NCI-H1436 treated with DMSO at 0.1 percent for 48 hours (cell line): ENCODE data around the gene FHOD3.
"Not testable (repeated sequence)": the region's sequence is repeated elsewhere in the genome, so short reads cannot be mapped to it uniquely, and the experiment has no call there.

ENCODE experiments used
- DNase-seq: peaks from one replicate; lab custom pipeline; 2025; lab: John Stamatoyannopoulos, UW

FHOD3 gene

GRCh38 chr18:36711014-36711725 lies 413.7 kb downstream of the FHOD3 start:
- DNase-seq, result no peak

- no peak for DNase-seq
These were observed 414.4 kb downstream of the FHOD3 start for GRCh38 chr18:36711813-36712444.

- DNase-seq, result no peak
These were observed 417.0 kb downstream of the FHOD3 start for GRCh38 chr18:36714476-36714875.

GRCh38 chr18:36717422-36718110 lies 420.1 kb downstream of the FHOD3 start:
- no peak for DNase-seq

GRCh38 chr18:36718705-36719328 lies 421.3 kb downstream of the FHOD3 start:
- no peak for DNase-seq

- DNase-seq, result no peak
These were observed 422.1 kb downstream of the FHOD3 start for GRCh38 chr18:36719630-36720029.

GRCh38 chr18:36721351-36721750 lies 423.8 kb downstream of the FHOD3 start:
- DNase-seq, result not testable (repeated sequence)

- DNase-seq, result no peak
These were observed 426.7 kb downstream of the FHOD3 start for GRCh38 chr18:36724169-36724568.

- DNase-seq, result no peak
These were observed 427.1 kb downstream of the FHOD3 start for GRCh38 chr18:36724591-36725001.

- no peak for DNase-seq
These were observed 430.8 kb downstream of the FHOD3 start for GRCh38 chr18:36728345-36728744.

GRCh38 chr18:36729197-36729596 lies 431.7 kb downstream of the FHOD3 start:
- no peak for DNase-seq

GRCh38 chr18:36732264-36732663 lies 434.8 kb downstream of the FHOD3 start:
- DNase-seq, result no peak

GRCh38 chr18:36733150-36733549 lies 435.6 kb downstream of the FHOD3 start:
- no peak for DNase-seq

GRCh38 chr18:36734596-36734995 lies 437.1 kb downstream of the FHOD3 start:
- no peak for DNase-seq

- no peak for DNase-seq
These were observed 437.6 kb downstream of the FHOD3 start for GRCh38 chr18:36735130-36735529.

GRCh38 chr18:36736094-36736493 lies 438.6 kb downstream of the FHOD3 start:
- no peak for DNase-seq

GRCh38 chr18:36737316-36737715 lies 439.8 kb downstream of the FHOD3 start:
- no peak for DNase-seq

- no peak for DNase-seq
These were observed 446.9 kb downstream of the FHOD3 start for GRCh38 chr18:36744261-36744876.

- DNase-seq, result no peak
These were observed 447.9 kb downstream of the FHOD3 start for GRCh38 chr18:36745219-36745975.

GRCh38 chr18:36752929-36753865 lies 455.7 kb downstream of the FHOD3 start:
- no peak for DNase-seq
